Spinal cord (tissue), 10 donors: ENCODE measurements around the gene MPC2. TPM values are rescaled to one million over a fixed set of nuclear protein-coding genes. Genes with fewer than 3 reads are reported as not detected.

ENCODE experiments used
- DNase-seq, 6 donors: peaks; one replicate each; pipeline versions ENCODE4 v3.0.0 to v3.0.0-alpha.2; 2013 to 2015; ENCODE audit warnings: low spot score in 6 of 6, low read depth in 4 of 6
- H3K27ac ChIP-seq: one replicate; pipeline ENCODE4 v1.5.1; 2013; ENCODE audit warnings: low read depth, low read length, control low read depth
- H3K27me3 ChIP-seq: one replicate; pipeline ENCODE4 v1.6.1; 2013; ENCODE audit warnings: low read length; ENCODE audit not compliant: control insufficient read depth, insufficient read depth
- H3K36me3 ChIP-seq: one replicate; pipeline ENCODE4 v1.6.1; 2013; ENCODE audit warnings: low read length; ENCODE audit not compliant: control insufficient read depth, insufficient read depth
- H3K4me1 ChIP-seq: one replicate; pipeline ENCODE4 v1.6.1; 2013; ENCODE audit warnings: low read length; ENCODE audit not compliant: control insufficient read depth, insufficient read depth
- H3K4me3 ChIP-seq: one replicate; pipeline ENCODE4 v1.5.1; 2013; ENCODE audit warnings: low read depth, low read length, control low read depth
- H3K9me3 ChIP-seq: one replicate; pipeline ENCODE4 v1.6.1; 2013; ENCODE audit warnings: low read length; ENCODE audit not compliant: control insufficient read depth, insufficient read depth
- WGBS: methylation state at CpG from one replicate; pipeline ENCODE4 v1.1.5; 2013; ENCODE audit warnings: missing lambda C conversion rate; ENCODE audit not compliant: insufficient coverage; 5-methylcytosine and 5-hydroxymethylcytosine counted together
- polyA plus RNA-seq, 2 donors: library from polyadenylated mRNA; unstranded; fragments of 120-200 nt; gene quantifications; one replicate each; pipeline ENCODE4 v1.2.1, GENCODE V29; 2013; ENCODE audit not compliant: insufficient read length in 2 of 2
- total RNA-seq, 2 donors: library from RNA; depleted of rRNA in 1 of 2; stranded (reverse); fragments of 120-200 nt in 1 of 2; fragments of >200 nt in 1 of 2; gene quantifications; one replicate each; pipeline versions ENCODE4 v1.2.3 to v1.2.4, GENCODE V29; 2013 to 2014
- donor health status: healthy.

The MPC2 gene
- total and polyA plus RNA-seq, 4 donors, result 48.3 to 114 (median 102) TPM

DNA sequence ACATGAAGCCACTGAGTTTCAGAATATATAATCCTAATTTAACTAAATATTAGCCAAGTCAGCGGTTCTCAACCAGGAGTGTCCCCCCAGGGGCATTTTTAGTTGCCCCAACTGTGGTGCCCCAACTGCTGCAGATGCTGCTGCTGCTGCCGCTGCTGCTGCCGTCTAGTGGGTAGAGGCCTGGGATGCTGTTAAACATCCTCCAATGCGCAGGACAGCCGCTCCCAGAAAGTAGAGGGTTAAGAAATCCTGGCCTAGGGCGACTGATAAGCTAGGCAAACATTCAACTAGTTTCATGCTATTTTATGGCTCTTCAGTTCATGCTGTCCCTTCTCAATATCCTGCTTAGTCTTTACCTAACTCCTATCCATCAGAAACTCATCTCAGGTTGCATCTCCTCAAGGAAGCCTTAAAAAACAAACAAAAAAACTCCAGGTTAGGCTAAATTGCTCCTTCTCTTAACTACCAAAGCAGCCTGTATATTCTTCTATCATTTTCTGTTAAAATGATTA is 10.3 kb downstream of the MPC2 start:
- H3K4me1 ChIP-seq, result peaks cover 3% of the 10 kb centered on the region
- H3K4me3 ChIP-seq, result no peak overlapping the region
- DNase-seq, result no peak
- no peaks in the 10 kb centered on the region for H3K36me3 ChIP-seq
- no peaks in the 10 kb centered on the region for H3K27me3 ChIP-seq
- H3K9me3 ChIP-seq, result no peaks in the 10 kb centered on the region
- H3K27ac ChIP-seq, result no peak overlapping the region
- WGBS, result 73% methylated on average over 3 of the region's 6 CpGs

DNA sequence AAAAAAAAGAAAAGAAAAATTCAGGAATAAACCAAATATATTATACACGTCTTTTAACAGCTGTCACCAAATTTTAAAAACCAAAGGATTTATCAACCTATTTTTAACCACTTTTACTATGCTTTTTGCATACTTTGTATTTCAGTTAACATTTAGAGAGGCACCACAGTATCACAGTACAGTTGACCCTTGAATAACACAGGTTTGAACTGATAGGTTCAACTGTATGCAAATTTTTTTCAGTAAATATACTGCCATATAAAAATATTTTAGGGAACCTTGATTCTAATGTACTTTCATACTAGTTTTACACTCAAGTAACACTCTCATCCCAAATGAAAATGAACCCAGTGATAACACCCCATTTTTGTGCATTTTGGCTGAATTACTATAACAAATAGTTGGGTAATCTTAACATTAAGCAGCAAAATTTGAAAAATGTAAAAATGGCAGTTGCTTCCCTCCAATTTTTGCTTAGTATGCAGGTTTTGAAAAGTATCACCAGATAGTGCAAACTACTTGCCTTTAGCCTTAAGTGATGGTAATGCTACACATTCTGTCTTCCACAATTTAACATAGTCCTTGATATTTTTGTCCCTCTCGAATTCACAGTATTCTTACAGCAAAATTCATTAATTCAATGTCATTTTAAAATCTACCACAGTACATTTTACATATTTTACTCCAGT is 12.2 kb downstream of the MPC2 start:
- no peak overlapping the region for H3K27ac ChIP-seq
- no peaks in the 10 kb centered on the region for H3K27me3 ChIP-seq
- DNase-seq, result no peak
- H3K9me3 ChIP-seq, result no peaks in the 10 kb centered on the region
- H3K4me3 ChIP-seq, result no peak overlapping the region
- peaks cover 3% of the 10 kb centered on the region for H3K4me1 ChIP-seq
- WGBS, result 80% methylated on average over 1 of the region's 2 CpGs
- H3K36me3 ChIP-seq, result no peaks in the 10 kb centered on the region

GRCh38 chr1:167924102-167924501 is 12.8 kb downstream of the MPC2 start:
- no peak for DNase-seq
- no CpG with 5 or more reads among the region's 2 CpGs for WGBS
- Histone ChIP-seq H3K4me1 (peaks cover 3% of the 10 kb centered on the region), H3K27ac (no peak overlapping the region), H3K4me3 (no peak overlapping the region), H3K27me3 (no peaks in the 10 kb centered on the region), H3K9me3 (no peaks in the 10 kb centered on the region), H3K36me3 (no peaks in the 10 kb centered on the region)

- peaks cover 3% of the 10 kb centered on the region for H3K4me1 ChIP-seq
- no peak for DNase-seq
- WGBS, result no CpG with 5 or more reads among the region's 3 CpGs
- no peak overlapping the region for H3K27ac ChIP-seq
- no peaks in the 10 kb centered on the region for H3K9me3 ChIP-seq
- H3K36me3 ChIP-seq, result no peaks in the 10 kb centered on the region
- no peaks in the 10 kb centered on the region for H3K27me3 ChIP-seq
- H3K4me3 ChIP-seq, result no peak overlapping the region
These were observed 13.4 kb downstream of the MPC2 start for GRCh38 chr1:167923324-167924056.

DNA sequence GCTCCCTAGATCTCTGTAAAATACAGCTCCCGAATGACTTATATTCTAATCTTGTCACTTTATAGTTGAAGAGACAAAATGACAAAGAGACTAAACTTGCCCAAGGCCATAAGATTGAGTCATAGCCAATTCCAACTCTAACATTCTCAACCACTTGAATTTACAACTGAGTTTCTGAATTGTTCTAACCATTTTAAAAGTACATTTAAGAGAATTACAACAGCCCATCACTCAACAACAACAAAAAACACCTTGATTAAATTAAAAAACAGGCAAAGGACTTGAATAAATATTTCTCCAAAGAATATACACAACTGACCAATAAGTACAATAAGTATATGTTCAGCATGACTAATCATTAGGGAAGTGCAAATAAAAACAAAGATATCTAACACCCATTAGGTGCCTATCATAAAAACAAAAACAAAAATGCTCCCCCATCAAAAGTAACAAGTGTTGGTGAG is 14.2 kb downstream of the MPC2 start:
- Histone ChIP-seq H3K27ac (no peak overlapping the region), H3K36me3 (no peaks in the 10 kb centered on the region), H3K4me1 (peaks cover 3% of the 10 kb centered on the region), H3K9me3 (no peaks in the 10 kb centered on the region), H3K27me3 (no peaks in the 10 kb centered on the region), H3K4me3 (no peak overlapping the region)
- no CpG with 5 or more reads among the region's 1 CpG for WGBS
- no peak for DNase-seq

- no peaks in the 10 kb centered on the region for H3K27me3 ChIP-seq
- no peaks in the 10 kb centered on the region for H3K9me3 ChIP-seq
- peaks cover 4% of the 10 kb centered on the region for H3K36me3 ChIP-seq
- no peak for DNase-seq
- H3K4me1 ChIP-seq, result peaks cover 3% of the 10 kb centered on the region
- H3K27ac ChIP-seq, result no peak overlapping the region
- H3K4me3 ChIP-seq, result no peak overlapping the region
These were observed 14.8 kb downstream of the MPC2 start for GRCh38 chr1:167922023-167922422.

- no peak overlapping the region for H3K27ac ChIP-seq
- no peaks in the 10 kb centered on the region for H3K9me3 ChIP-seq
- no peak overlapping the region for H3K4me3 ChIP-seq
- no CpG with 5 or more reads among the region's 6 CpGs for WGBS
- no peaks in the 10 kb centered on the region for H3K4me1 ChIP-seq
- peaks cover 11% of the 10 kb centered on the region for H3K36me3 ChIP-seq
- H3K27me3 ChIP-seq, result no peaks in the 10 kb centered on the region
- DNase-seq, result no peak
These were observed 19.9 kb downstream of the MPC2 start for GRCh38 chr1:167916766-167917511.

DNA sequence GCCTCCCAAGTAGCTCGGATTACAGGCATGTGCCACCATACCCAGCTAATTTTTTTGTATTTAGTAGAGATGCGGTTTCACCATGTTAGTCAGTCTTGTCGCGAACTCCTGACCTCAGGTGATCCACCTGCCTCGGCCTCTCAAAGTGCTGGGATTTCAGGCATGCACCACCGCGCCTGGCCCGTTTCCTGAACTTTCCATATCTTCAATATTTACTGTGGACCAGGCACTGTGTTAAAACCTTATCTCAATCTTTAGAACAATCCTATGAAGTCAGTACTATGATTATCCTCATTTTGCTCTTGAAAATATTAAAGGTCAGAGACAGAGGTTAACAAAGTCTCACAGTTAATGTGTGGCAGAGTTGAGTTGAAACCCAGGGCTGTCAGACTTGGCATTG is 21.3 kb downstream of the MPC2 start:
- Histone ChIP-seq H3K27me3 (no peaks in the 10 kb centered on the region), H3K27ac (no peak overlapping the region), H3K4me1 (no peaks in the 10 kb centered on the region), H3K4me3 (no peak overlapping the region), H3K36me3 (peaks cover 11% of the 10 kb centered on the region), H3K9me3 (no peaks in the 10 kb centered on the region)
- DNase-seq, result no peak
- 94% methylated on average over 8 of the region's 8 CpGs for WGBS

DNA sequence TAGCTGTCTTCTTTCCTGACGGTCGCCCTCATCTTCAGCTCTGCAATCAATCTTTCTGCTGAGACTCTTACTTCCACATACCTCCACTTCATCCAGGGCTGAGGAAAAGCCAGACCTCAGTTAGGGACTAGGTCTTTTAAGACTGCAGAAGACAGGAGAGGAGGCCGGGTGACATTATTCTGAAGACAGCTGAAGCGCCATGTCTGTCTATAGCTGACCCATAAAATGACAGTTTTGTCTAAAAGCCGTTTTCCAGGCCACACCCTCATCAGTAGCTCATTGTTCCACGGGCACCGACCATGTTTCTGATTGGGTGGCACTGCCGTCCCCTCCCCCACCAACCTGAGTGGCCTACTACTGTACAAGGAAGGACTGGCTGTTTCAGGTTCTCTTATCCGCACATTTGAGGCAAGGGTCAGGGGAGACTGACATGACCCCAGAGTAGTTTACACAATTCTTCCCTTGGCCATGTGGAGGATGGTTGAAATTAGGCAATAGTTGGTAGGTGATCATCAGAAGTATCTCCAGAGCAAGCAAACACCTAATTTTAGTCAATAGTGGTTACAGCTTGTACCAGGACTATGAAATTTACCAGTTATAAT is 22.9 kb downstream of the MPC2 start, which contains the start of gene ADCY10:
Gene ADCY10, minus strand, starts transcription at position 240 of the 602 bp plus-strand sequence. CDS start 8,994 bp downstream, outside the sequence.
- H3K4me1 ChIP-seq, result no peaks in the 10 kb centered on the region
- WGBS, result 91% methylated on average over 6 of the region's 9 CpGs
- no peak for DNase-seq
- peaks cover 11% of the 10 kb centered on the region for H3K36me3 ChIP-seq
- no peaks in the 10 kb centered on the region for H3K9me3 ChIP-seq
- H3K4me3 ChIP-seq, result no peak within 1 kb of the TSS
- H3K27me3 ChIP-seq, result no peaks in the 10 kb centered on the region
- no peak within 1 kb of the TSS for H3K27ac ChIP-seq
